ENCODE data around the gene PAIP1.
"Not testable (repeated sequence)": the region's sequence is repeated elsewhere in the genome, so short reads cannot be mapped to it uniquely, and the experiment has no call there.

PAIP1 gene

GRCh38 chr5:43520615-43521014, 36.3 kb downstream of the PAIP1 start:
- no peak for DNase-seq (ENCODE audit: low spot score)

- no peak for DNase-seq (ENCODE audit: low spot score)
These were observed 41.2 kb downstream of the PAIP1 start for GRCh38 chr5:43515678-43516048.

- peak; percentile 96 for DNase-seq (ENCODE audit: low spot score)
These were observed 41.8 kb downstream of the PAIP1 start, which contains the start of gene C5orf34 for GRCh38 chr5:43514816-43515677. TSS of gene C5orf34 (minus strand) at chr5:43515148. CDS start at chr5:43509339, 5,809 bp downstream.

GRCh38 chr5:43514471-43514815, 42.4 kb downstream of the PAIP1 start:
- DNase-seq (ENCODE audit: low spot score) = no peak

GRCh38 chr5:43514025-43514424, 42.9 kb downstream of the PAIP1 start:
- DNase-seq (ENCODE audit: low spot score) = no peak

- not testable (repeated sequence) for DNase-seq (ENCODE audit: low spot score)
These were observed 45.8 kb downstream of the PAIP1 start for GRCh38 chr5:43511062-43511461.

GRCh38 chr5:43498581-43498980, 58.3 kb downstream of the PAIP1 start:
- no peak for DNase-seq (ENCODE audit: low spot score)

GRCh38 chr5:43497311-43498104, 59.4 kb downstream of the PAIP1 start:
- DNase-seq (ENCODE audit: low spot score) = no peak

GRCh38 chr5:43491326-43491725, 65.6 kb downstream of the PAIP1 start:
- DNase-seq (ENCODE audit: low spot score) = no peak

- DNase-seq (ENCODE audit: low spot score) = no peak
These were observed 70.5 kb downstream of the PAIP1 start for GRCh38 chr5:43486353-43486752.

GRCh38 chr5:43485406-43485805, 71.5 kb downstream of the PAIP1 start:
- DNase-seq (ENCODE audit: low spot score) = no peak

- DNase-seq (ENCODE audit: low spot score) = peak; percentile 81
These were observed 72.6 kb downstream of the PAIP1 start for GRCh38 chr5:43484106-43484849.

- peak; percentile 93 for DNase-seq (ENCODE audit: low spot score)
These were observed 73.4 kb downstream of the PAIP1 start, which contains the start of gene TMEM267 for GRCh38 chr5:43483298-43484105. TSS of gene TMEM267 (minus strand) at chr5:43483865. CDS start at chr5:43453969, 29,896 bp downstream.

GRCh38 chr5:43482490-43483297, 74.2 kb downstream of the PAIP1 start:
- no peak for DNase-seq (ENCODE audit: low spot score)

Measured in SK-N-DZ (cell line).